CD4-positive, alpha-beta T cell treated with Interleukin-4 for 4 hours (primary cell): ENCODE data around the gene PLCH1.

ENCODE experiments used
- DNase-seq: peaks from one replicate; pipeline ENCODE4 v3.0.0-alpha.2; 2020

The PLCH1 gene

GRCh38 chr3:155329513-155330048 is 415.3 kb downstream of the PLCH1 start:
- DNase-seq = no peak

- DNase-seq = no peak
Measured at GRCh38 chr3:155327871-155328270, 417.0 kb downstream of the PLCH1 start.

- no peak for DNase-seq
Measured at GRCh38 chr3:155327430-155327829, 417.4 kb downstream of the PLCH1 start.

GRCh38 chr3:155326901-155327300 is 418.0 kb downstream of the PLCH1 start:
- no peak for DNase-seq

GRCh38 chr3:155326244-155326643 is 418.6 kb downstream of the PLCH1 start:
- DNase-seq = no peak
